ENCODE measurements around the gene IMPA2. TPM values are rescaled to one million over a fixed set of nuclear protein-coding genes. Genes with fewer than 3 reads are reported as not detected.

The IMPA2 gene
- total and polyA plus RNA-seq, 8 donors = 93.5 to 286 (median 156) TPM

DNA sequence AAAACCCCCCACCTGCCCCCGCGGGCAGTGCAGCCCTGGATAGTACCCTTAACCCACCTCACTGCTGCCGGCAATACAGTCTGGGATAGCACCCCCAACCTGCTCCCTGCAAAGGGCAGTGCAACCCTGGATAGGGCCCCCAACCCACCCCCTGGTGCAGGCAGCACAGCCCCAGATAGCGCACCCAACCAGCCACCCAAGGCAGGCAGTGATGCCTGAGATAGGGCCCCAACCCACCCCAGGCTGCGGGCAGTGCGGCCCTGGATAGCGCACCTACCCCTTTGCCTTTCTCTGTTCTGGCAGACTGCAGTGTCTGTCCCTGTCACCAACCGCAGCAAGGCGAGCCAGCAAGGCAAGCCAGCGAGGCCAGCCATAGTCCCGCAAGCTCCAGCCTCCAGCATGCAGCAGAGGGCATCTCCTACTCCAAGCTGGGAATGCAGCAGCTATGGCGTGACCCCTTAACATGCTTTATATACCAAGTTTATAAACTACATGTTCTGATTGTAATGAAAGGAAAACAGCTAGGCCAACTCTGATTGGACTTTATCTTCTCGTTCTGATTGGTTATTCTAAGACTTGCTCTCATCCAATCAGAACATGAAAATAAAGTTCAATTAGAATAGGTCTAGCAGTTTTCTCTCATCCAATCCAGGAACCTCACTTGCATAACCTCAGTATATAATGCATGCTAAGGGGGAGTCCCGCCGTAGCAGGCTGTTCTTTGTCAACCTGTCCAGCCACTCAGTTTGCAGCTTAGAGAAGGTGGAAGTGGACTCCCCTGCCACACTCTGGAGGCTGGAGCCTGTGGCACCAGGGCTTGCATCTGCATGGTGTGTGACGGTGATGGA, 78.3 kb downstream of the IMPA2 start:
- ATAC-seq = no peak
- Histone ChIP-seq H3K9me3 (no peaks in the 10 kb centered on the region), H3K27ac (no peak overlapping the region), H3K27me3 (no peaks in the 10 kb centered on the region), H3K4me1 (no peaks in the 10 kb centered on the region), H3K36me3 (no peaks in the 10 kb centered on the region), H3K4me3 (no peak overlapping the region)
- intact Hi-C loops (cut with DNase I) = no loop called here
- no peak for DNase-seq
- TF ChIP-seq, protein P1, sequence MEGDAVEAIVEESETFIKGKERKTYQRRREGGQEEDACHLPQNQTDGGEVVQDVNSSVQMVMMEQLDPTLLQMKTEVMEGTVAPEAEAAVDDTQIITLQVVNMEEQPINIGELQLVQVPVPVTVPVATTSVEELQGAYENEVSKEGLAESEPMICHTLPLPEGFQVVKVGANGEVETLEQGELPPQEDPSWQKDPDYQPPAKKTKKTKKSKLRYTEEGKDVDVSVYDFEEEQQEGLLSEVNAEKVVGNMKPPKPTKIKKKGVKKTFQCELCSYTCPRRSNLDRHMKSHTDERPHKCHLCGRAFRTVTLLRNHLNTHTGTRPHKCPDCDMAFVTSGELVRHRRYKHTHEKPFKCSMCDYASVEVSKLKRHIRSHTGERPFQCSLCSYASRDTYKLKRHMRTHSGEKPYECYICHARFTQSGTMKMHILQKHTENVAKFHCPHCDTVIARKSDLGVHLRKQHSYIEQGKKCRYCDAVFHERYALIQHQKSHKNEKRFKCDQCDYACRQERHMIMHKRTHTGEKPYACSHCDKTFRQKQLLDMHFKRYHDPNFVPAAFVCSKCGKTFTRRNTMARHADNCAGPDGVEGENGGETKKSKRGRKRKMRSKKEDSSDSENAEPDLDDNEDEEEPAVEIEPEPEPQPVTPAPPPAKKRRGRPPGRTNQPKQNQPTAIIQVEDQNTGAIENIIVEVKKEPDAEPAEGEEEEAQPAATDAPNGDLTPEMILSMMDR (IDR thresholded peaks at IDR 0.05) = no peak
- FAIRE-seq = no peak
- WGBS, 2 donors = 80 to 81% methylated on average over 15 to 16 of the region's 16 CpGs

DNA sequence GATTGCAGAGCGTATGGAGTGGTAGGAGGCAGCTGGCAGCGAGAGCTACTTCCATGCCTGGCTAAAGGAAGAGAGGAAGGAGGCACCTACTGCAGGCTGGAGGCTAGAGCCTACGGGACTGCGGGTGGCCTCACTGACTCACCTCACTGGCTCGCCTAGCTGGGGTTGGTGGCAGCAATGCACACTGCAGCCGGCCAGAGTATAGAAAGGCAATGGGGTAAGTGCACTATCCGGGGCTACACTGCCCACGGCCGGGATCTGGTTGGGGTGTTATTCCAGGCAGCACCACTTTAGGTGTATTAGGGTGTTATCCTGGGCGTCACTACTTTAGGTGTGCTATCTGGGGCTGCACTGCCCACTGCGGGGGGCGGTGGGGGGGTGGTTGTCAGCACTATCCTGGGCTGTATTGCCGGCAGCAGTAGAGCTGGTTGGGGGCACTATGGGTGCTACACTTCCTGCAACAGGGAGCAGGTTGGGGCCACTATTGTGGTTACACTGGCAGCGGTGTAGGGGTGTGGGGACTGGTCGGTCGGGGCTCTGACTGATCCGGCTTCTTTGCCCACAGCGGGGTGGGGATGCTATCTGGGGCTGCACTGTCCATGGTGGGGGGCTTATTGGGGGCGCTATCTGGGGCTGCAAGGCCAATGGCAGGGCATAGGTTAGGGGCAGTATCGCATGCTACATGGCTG, 79.0 kb downstream of the IMPA2 start:
- DNase-seq (peak in 1 of 6 donors; percentile 26), ATAC-seq (no peak), FAIRE-seq (no peak)
- H3K27ac ChIP-seq = no peak overlapping the region
- H3K4me1 ChIP-seq = no peaks in the 10 kb centered on the region
- 72 to 76% methylated on average over 20 of the region's 20 CpGs for WGBS, 2 donors
- TF ChIP-seq, protein P1 (IDR thresholded peaks at IDR 0.05) = no peak
- no peaks in the 10 kb centered on the region for H3K27me3 ChIP-seq
- H3K36me3 ChIP-seq = no peaks in the 10 kb centered on the region
- no peak overlapping the region for H3K4me3 ChIP-seq
- no peaks in the 10 kb centered on the region for H3K9me3 ChIP-seq
- intact Hi-C loops (cut with DNase I) = no loop called here

DNA sequence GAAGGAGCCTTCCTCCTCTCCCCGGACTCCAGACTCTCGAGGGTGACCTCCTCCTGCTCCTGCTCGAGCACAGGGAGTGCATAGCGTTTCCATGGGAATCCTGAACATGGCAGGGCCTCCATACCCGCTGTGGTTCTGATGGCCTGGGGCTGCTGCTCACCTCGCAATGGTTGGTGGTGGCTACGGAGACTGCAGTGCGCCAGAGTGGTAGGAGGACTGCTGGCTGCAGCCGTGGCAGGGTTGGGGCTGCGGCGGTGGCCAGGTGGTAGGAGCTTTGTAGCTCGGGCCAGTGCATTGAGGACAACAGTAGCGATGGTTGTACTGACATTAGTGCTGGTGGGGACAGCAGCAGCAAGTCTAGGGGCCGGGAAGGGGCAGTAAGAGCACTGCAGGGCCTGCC, 80.4 kb downstream of the IMPA2 start:
- ATAC-seq (no peak), DNase-seq (peak in 1 of 6 donors; percentile 44), FAIRE-seq (no peak)
- Histone ChIP-seq H3K27ac (no peak overlapping the region), H3K27me3 (no peaks in the 10 kb centered on the region), H3K36me3 (no peaks in the 10 kb centered on the region), H3K4me3 (no peak overlapping the region), H3K9me3 (no peaks in the 10 kb centered on the region), H3K4me1 (no peaks in the 10 kb centered on the region)
- WGBS, 2 donors = 74 to 83% methylated on average over 14 of the region's 14 CpGs
- TF ChIP-seq, protein P1 (IDR thresholded peaks at IDR 0.05) = no peak
- intact Hi-C loops (cut with DNase I) = no loop called here

DNA sequence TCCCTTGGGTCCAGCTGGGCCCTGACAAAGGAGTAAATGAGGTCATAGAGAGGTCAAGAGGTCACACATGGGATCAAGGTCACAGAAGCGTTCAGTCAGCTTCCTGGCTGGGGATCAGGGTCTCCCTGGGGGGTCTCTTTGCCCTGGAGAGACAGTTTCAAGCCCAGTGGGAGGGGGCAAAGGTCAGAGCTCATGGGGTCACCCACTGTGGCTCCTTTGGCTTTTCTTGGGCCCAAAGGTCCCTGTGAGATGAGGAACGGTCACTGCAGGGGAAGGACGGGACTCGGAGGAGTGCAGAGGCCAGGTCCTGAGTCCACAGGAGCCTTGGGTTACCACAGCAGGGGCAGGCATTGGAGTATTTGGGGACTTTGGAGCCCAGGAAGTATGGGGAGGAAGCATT, 81.7 kb downstream of the IMPA2 start:
- no peak overlapping the region for H3K4me3 ChIP-seq
- ATAC-seq (no peak), FAIRE-seq (no peak), DNase-seq (no peak)
- H3K36me3 ChIP-seq = no peaks in the 10 kb centered on the region
- TF ChIP-seq, protein P1 (IDR thresholded peaks at IDR 0.05) = no peak
- H3K27ac ChIP-seq = no peak overlapping the region
- H3K27me3 ChIP-seq = no peaks in the 10 kb centered on the region
- no peaks in the 10 kb centered on the region for H3K9me3 ChIP-seq
- H3K4me1 ChIP-seq = no peaks in the 10 kb centered on the region
- intact Hi-C loops (cut with DNase I) = no loop called here
- WGBS, 2 donors = 49% methylated on average over 4 of the region's 4 CpGs
